GM23248 (cell line): ENCODE data around the gene HASPIN. TPM values are rescaled to one million over a fixed set of nuclear protein-coding genes. Genes with fewer than 3 reads are reported as not detected.

Source experiments
- DNase-seq: peaks from one replicate; pipeline ENCODE4 v3.0.0-alpha.2; 2015
- H2AFZ ChIP-seq: fragments of 200-600 bp; sonication (generic); 2 replicates; pipeline ENCODE4 v1.6.1; 2016; ENCODE audit warnings: antibody characterized with exemption
- H3F3A ChIP-seq: fragments of 200-600 bp; sonication (generic); 2 replicates; pipeline ENCODE4 v1.6.1; 2016; ENCODE audit warnings: mild to moderate bottlenecking, antibody characterized with exemption, mixed run types; ENCODE audit not compliant: insufficient read depth
- H3K27ac ChIP-seq: fragments of 200-600 bp; sonication (generic); 2 replicates; pipeline ENCODE4 v1.5.1; 2016; ENCODE audit warnings: mild to moderate bottlenecking
- H3K27me3 ChIP-seq: fragments of 200-600 bp; sonication (generic); replicated peaks from 2 replicates; pipeline ENCODE4 v1.6.1; 2016; ENCODE audit warnings: mild to moderate bottlenecking; ENCODE audit not compliant: insufficient read depth
- H3K36me3 ChIP-seq: fragments of 200-600 bp; sonication (generic); 2 replicates; pipeline ENCODE4 v1.6.1; 2016; ENCODE audit warnings: low read depth, mild to moderate bottlenecking
- H3K4me1 ChIP-seq: fragments of 200-600 bp; sonication (generic); 2 replicates; pipeline ENCODE4 v1.6.1; 2016; ENCODE audit warnings: mild to moderate bottlenecking; ENCODE audit not compliant: insufficient read depth
- H3K4me2 ChIP-seq: fragments of 200-600 bp; sonication (generic); one replicate; pipeline ENCODE4 v1.6.1; 2016; ENCODE audit warnings: mild to moderate bottlenecking; ENCODE audit not compliant: unreplicated experiment
- H3K4me3 ChIP-seq: fragments of 200-600 bp; sonication (generic); 2 replicates; pipeline ENCODE4 v1.5.1; 2016; ENCODE audit warnings: mild to moderate bottlenecking
- H3K79me2 ChIP-seq: fragments of 200-600 bp; sonication (generic); 2 replicates; pipeline ENCODE4 v1.6.1; 2016; ENCODE audit warnings: mild to moderate bottlenecking; ENCODE audit not compliant: insufficient read depth
- H3K9ac ChIP-seq: fragments of 200-600 bp; sonication (generic); 2 replicates; pipeline ENCODE4 v1.6.1; 2016; ENCODE audit warnings: mild to moderate bottlenecking
- H3K9me2 ChIP-seq: fragments of 200-600 bp; sonication (generic); 2 replicates; pipeline ENCODE4 v1.6.1; 2016; ENCODE audit warnings: mixed run types, mild to moderate bottlenecking, moderate library complexity; ENCODE audit not compliant: insufficient read depth
- H3K9me3 ChIP-seq: fragments of 200-600 bp; sonication (generic); one replicate; pipeline ENCODE4 v1.6.1; 2017; ENCODE audit warnings: low read depth
- H4K20me1 ChIP-seq: fragments of 200-600 bp; sonication (generic); 2 replicates; pipeline ENCODE4 v1.6.0; 2016; ENCODE audit not compliant: insufficient read depth
- EZH2 ChIP-seq: fragments of 200-600 bp; sonication (generic); IDR thresholded peaks from 2 replicates; pipeline ENCODE4 v1.6.1; 2018; ENCODE audit warnings: antibody characterized with exemption, mild to moderate bottlenecking; ENCODE audit not compliant: insufficient read depth, poor library complexity, severe bottlenecking
- EZH2phosphoT487 ChIP-seq: fragments of 200-600 bp; sonication (generic); IDR thresholded peaks from 2 replicates; pipeline ENCODE4 v1.6.1; 2018; ENCODE audit warnings: antibody characterized with exemption, moderate library complexity, mild to moderate bottlenecking, low read depth; ENCODE audit not compliant: insufficient read depth
- WGBS, 2 experiments: methylation state at CpG; one replicate each; pipeline ENCODE4 v1.1.6; 2015 to 2017; ENCODE audit warnings: low lambda C conversion rate in 2 of 2, low coverage in 1 of 2; ENCODE audit errors: missing lambda C conversion rate in 2 of 2; 5-methylcytosine and 5-hydroxymethylcytosine counted together
- in situ Hi-C: fragments of 300-500 bp; cut with MboI; formaldehyde crosslinking; loops from 2 replicates; pipeline ENCODE4 v1.15.0; 2020
- polyA plus RNA-seq: library from polyadenylated mRNA; unstranded; fragments of >200 nt; fragmentation: Nextera tagmentation; extraction: Ambion mirVana; gene quantifications from 2 replicates; pipeline ENCODE4 v1.2.1, GENCODE V29; 2016
- total RNA-seq: library from RNA; depleted of rRNA; stranded (reverse); fragments of >200 nt; shearing (Covaris generic); gene quantifications from 2 replicates; pipeline ENCODE4 v1.2.3, GENCODE V29; 2014

Gene HASPIN
- total and polyA plus RNA-seq, 2 experiments from 2014 or later, result 1.4 to 1.9 TPM

DNA sequence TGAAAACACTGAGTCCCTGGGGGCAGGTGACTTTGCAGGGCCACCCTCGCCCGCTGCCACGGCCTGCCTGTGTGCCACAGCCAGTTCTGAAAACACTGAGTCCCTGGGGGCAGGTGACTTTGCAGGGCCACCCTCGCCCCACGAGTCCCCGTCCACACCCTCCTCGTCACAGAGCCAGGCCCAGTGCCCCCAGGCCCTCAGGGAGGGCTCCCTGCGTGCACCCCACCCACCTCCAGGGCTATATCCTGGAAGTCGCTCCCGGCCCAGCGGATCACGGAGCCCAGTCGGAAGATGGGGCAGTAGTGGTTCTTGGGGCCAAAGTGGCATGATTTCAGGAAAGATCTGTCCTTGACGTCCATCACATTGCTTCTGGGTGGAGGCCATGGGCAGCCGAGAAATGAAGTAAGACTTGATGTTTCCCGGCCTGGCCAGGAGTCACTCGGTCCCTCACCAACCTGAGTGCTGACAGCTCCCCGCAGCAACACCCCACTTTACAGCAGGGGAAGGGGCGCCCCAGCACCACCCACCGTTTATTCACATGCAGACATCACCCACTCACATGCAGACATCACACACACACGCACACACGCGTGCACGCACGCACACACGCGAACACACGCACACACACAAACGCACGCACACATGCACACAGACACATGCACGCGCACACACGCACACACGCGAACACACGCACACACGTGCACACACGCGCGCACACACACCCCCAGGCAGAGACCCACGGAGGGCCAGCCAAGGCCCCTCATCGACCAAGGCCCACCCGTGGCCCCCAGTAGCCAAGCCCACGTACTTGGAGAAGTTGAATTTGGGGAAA lies 34.2 kb upstream of the HASPIN start:
- peaks cover 4% of the 10 kb centered on the region; the same call in 1 of the 2 replicates for H3F3A ChIP-seq
- TF ChIP-seq EZH2phosphoT487, result no peak
- no peak for TF ChIP-seq EZH2
- no peaks in the 10 kb centered on the region for H4K20me1 ChIP-seq
- no peaks in the 10 kb centered on the region for H3K9me2 ChIP-seq
- 0 out of 2 replicates have a peak, but pooled peaks cover 5% of the 10 kb centered on the region for H3K27me3 ChIP-seq
- no peak for DNase-seq
- no peak overlapping the region for H3K9ac ChIP-seq
- no peaks in the 10 kb centered on the region for H3K4me1 ChIP-seq
- no peak overlapping the region for H3K4me2 ChIP-seq
- H2AFZ ChIP-seq, result no peak overlapping the region
- no peaks in the 10 kb centered on the region for H3K36me3 ChIP-seq
- in situ Hi-C loops, result no loop called here
- H3K27ac ChIP-seq, result no peak overlapping the region
- no peaks in the 10 kb centered on the region for H3K79me2 ChIP-seq
- WGBS, 2 experiments, result 84 to 85% methylated on average over 31 to 43 of the region's 44 CpGs
- H3K4me3 ChIP-seq, result no peak overlapping the region
- H3K9me3 ChIP-seq, result no peaks in the 10 kb centered on the region

DNA sequence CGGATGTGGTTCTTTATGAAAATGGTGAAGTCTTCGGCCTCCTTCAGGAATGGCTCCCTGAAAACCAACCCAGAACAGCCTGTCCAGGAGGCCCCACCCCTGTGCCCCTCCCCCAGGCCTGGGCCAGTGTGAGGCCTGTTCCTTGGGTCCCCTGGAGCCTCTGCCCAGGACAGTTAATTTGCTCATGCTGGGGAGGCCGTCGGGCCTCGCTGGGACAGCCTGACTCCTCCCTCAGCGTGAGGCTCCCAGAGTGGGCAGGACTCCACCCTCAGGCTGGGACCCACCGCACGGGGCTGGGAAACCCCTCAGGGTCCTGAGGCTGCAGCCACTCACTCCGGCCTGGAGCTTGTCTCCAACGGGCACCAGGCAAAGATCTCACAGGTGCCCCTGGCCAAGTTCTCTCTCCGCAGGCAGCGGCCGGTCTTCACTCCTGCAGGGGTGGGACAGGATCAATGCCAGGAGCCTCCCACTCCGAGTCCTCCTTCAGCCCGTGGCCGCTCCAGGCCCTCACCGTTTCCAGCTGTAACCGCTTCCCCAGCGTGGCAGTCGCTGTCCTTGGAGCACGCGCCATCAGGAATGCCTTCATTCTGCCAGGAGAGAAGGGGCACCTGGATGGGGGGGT lies 33.5 kb upstream of the HASPIN start:
- H3K4me3 ChIP-seq, result no peak overlapping the region
- 70 to 75% methylated on average over 21 of the region's 22 CpGs for WGBS, 2 experiments
- H3K27ac ChIP-seq, result no peak overlapping the region
- no peak overlapping the region for H3K4me2 ChIP-seq
- in situ Hi-C loops, result no loop called here
- H3F3A ChIP-seq, result peaks cover 4% of the 10 kb centered on the region; the same call in 1 of the 2 replicates
- no peak for DNase-seq
- TF ChIP-seq EZH2, result no peak
- TF ChIP-seq EZH2phosphoT487, result no peak
- H3K27me3 ChIP-seq, result no peaks in the 10 kb centered on the region
- H3K9me3 ChIP-seq, result no peaks in the 10 kb centered on the region
- no peaks in the 10 kb centered on the region for H3K79me2 ChIP-seq
- H3K9me2 ChIP-seq, result no peaks in the 10 kb centered on the region
- no peak overlapping the region for H2AFZ ChIP-seq
- no peaks in the 10 kb centered on the region for H4K20me1 ChIP-seq
- peaks cover 6% of the 10 kb centered on the region; the same call in 1 of the 2 replicates for H3K4me1 ChIP-seq
- H3K9ac ChIP-seq, result no peak overlapping the region
- H3K36me3 ChIP-seq, result no peaks in the 10 kb centered on the region

DNA sequence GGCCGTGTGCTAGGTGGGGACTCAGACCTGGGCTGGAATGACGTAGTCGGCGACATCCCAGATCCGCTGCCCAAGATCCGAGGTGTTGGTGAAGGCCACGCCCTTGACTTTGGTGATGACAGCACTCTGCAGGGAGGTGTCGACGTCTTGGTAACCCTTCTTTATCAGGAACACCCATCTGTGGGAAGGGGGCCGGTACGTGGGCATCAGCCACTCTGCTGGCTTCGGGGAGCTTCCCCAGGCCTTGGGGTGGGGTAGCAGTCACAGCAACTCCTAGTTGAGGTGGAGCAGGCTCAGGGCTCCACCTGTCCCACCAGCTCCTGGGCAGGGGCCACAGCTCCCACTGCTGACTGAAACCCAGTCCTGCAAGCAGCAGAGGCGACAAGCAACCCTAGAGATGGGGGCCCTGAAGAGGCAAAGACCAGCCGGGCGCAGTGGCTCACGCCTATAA lies 32.1 kb upstream of the HASPIN start:
- Histone ChIP-seq H3F3A (peaks cover 4% of the 10 kb centered on the region; the same call in 1 of the 2 replicates), H3K4me2 (no peak overlapping the region), H3K27me3 (no peaks in the 10 kb centered on the region), H3K79me2 (no peaks in the 10 kb centered on the region), H3K27ac (no peak overlapping the region), H3K4me1 (peaks cover 10% of the 10 kb centered on the region; the same call in 1 of the 2 replicates), H3K9me2 (no peaks in the 10 kb centered on the region), H3K36me3 (no peaks in the 10 kb centered on the region), H3K9ac (no peak overlapping the region), H3K4me3 (no peak overlapping the region), H3K9me3 (no peaks in the 10 kb centered on the region), H2AFZ (no peak overlapping the region), H4K20me1 (no peaks in the 10 kb centered on the region)
- no peak for TF ChIP-seq EZH2phosphoT487
- 78 to 79% methylated on average over 16 of the region's 16 CpGs for WGBS, 2 experiments
- no peak for DNase-seq
- in situ Hi-C loops, result no loop called here

DNA sequence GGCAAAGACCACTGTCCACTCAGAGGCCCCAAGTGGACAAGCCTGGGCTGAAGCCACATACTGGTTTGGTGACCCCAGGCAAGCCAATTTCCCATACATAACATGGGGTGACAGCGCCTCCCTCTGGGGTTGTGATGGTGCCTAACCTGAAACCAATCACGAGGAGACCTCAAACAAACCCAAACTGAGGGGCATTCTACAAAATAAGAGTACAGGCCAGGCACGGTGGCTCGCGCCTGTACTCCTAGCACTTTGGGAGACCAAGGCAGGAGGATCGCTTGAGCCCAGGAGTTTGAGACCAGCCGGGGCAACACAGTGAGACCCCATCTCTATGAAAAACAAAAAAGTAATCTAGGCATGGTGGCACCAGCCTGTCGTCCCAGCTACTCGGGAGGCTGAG lies 31.4 kb upstream of the HASPIN start:
- Histone ChIP-seq H3K4me3 (no peak overlapping the region), H3K9me2 (no peaks in the 10 kb centered on the region), H3K27ac (no peak overlapping the region), H3K27me3 (no peaks in the 10 kb centered on the region), H4K20me1 (no peaks in the 10 kb centered on the region), H3K9ac (no peak overlapping the region), H3K36me3 (no peaks in the 10 kb centered on the region), H3K9me3 (no peaks in the 10 kb centered on the region), H3K4me2 (no peak overlapping the region), H3K79me2 (no peaks in the 10 kb centered on the region), H3K4me1 (peaks cover 10% of the 10 kb centered on the region; the same call in 1 of the 2 replicates), H2AFZ (no peak overlapping the region), H3F3A (peaks cover 4% of the 10 kb centered on the region; the same call in 1 of the 2 replicates)
- 69 to 74% methylated on average over 9 of the region's 9 CpGs for whole genome bisulfite sequencing, 2 experiments
- TF ChIP-seq EZH2phosphoT487 (no peak), EZH2 (no peak)
- in situ Hi-C loops, result no loop called here
- no peak for DNase-seq
